ENCODE measurements around the gene PLCXD1. TPM values are rescaled to one million over a fixed set of nuclear protein-coding genes. Genes with fewer than 3 reads are reported as not detected.

The PLCXD1 gene
- total and polyA plus RNA-seq, 9 of the 15 experiments (the other 6 are each of a cell fraction or from before 2014, with no cell fraction given), result 6.0 to 60.2 (median 39.5) TPM

DNA sequence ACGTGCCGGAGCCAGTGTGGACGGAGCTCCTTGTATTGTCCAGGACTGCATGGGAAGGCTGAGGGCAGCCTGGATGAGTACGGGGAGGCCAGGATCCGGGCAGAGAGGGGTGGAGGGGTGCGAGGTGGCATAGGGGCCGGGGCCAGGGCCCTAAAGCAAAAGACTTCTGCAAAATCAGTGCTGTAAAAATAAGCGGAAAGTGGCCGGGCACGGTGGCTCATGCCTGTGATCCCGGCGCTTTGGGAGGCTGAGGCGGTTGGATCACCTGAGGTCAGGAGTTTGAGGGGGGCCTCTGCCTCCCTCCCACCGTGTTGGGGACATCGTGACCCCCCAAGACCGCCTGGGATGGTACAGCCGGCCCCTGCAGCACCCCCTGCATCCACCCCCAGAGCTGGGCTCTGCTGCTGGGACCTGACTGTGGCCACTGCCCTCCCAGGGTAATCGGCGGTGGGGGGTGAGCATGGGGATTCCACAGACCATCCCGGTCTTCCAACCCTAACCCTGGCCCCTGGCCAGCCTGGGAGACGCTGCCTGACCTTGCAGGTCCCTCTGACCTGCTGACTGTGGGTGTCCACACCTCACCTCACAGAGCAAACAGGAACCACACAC lies 23.4 kb upstream of the PLCXD1 start:
- FAIRE-seq (no peak), DNase-seq (ENCODE audit: extremely low read depth in 1 of 4, low spot score in 3 of 4) (no peak), ATAC-seq (no peak)
- H2AFZ ChIP-seq (ENCODE audit: low read depth, low read length), result no peak overlapping the region
- peaks cover 9 to 30% of the 10 kb centered on the region in 2 experiments for H3K4me1 ChIP-seq (replicated peaks in 1 of 2; ENCODE audit: control insufficient read depth in 2 of 2, insufficient read depth in 2 of 2, low read length in 2 of 2)
- no peak overlapping the region for H3K27ac ChIP-seq (ENCODE audit: extremely low read depth, low read depth, low read length)
- no peak overlapping the region for H3K9ac ChIP-seq (ENCODE audit: insufficient read depth in 1 of 2, low read depth in 2 of 2, low read length in 2 of 2)
- H3K9me1 ChIP-seq (ENCODE audit: control insufficient read depth, insufficient read depth, low read length), result no peaks in the 10 kb centered on the region
- H3K9me3 ChIP-seq (replicated peaks; ENCODE audit: control insufficient read depth, insufficient read depth, low read depth, low read length), result no peaks in the 10 kb centered on the region
- no peaks in the 10 kb centered on the region; a peak in 1 of 5 replicates for H3K27me3 ChIP-seq (ENCODE audit: control insufficient read depth in 2 of 2, insufficient read depth in 2 of 2, low read length in 2 of 2)
- intact Hi-C loops (cut with micrococcal nuclease) (no loop called here), in situ Hi-C loops (cut with MboI) (no loop called here)
- H3K4me3 ChIP-seq, result no peak overlapping the region
- H3K36me3 ChIP-seq (ENCODE audit: control insufficient read depth, insufficient read depth, low read length), result no peaks in the 10 kb centered on the region
- WGBS (ENCODE audit: insufficient coverage, low coverage, missing lambda C conversion rate), result 21% methylated on average over 9 of the region's 21 CpGs
- H3K4me2 ChIP-seq (ENCODE audit: insufficient read depth, low read length), result no peak overlapping the region
- no peaks in the 10 kb centered on the region for H3K79me2 ChIP-seq (ENCODE audit: control insufficient read depth, insufficient read depth, low read length)
- BruUV-seq (replicated peaks), result no TSS peak
- ChIA-PET POLR2A (no interaction called here), CTCF (ENCODE audit: low intra/inter-chr PET ratio) (no interaction called here)
- 0 out of 2 replicates have a peak, but pooled peaks cover 5% of the 10 kb centered on the region for H4K20me1 ChIP-seq (replicated peaks; ENCODE audit: control insufficient read depth, insufficient read depth, low read length)
- TF ChIP-seq ZNF12 (CRISPR knock-in tag; IDR thresholded peaks at IDR 0.05), result no peak
- no peak for TF ChIP-seq PHF21A (IDR thresholded peaks at IDR 0.05; ENCODE audit: borderline replicate concordance, low read depth)
- no peak for TF ChIP-seq ZNF165 (CRISPR knock-in tag; IDR thresholded peaks at IDR 0.05; ENCODE audit: borderline replicate concordance)
- TF ChIP-seq ARNT (IDR thresholded peaks at IDR 0.05), result no peak
- TF ChIP-seq KLF6 (CRISPR knock-in tag; IDR thresholded peaks at IDR 0.05; ENCODE audit: borderline replicate concordance), result no peak
- TF ChIP-seq MCM2 (IDR thresholded peaks at IDR 0.05; ENCODE audit: low read depth), result no peak
- no peak for TF ChIP-seq RBFOX2 (IDR thresholded peaks at IDR 0.05; ENCODE audit: low read depth, low read length)
- TF ChIP-seq, protein P1, sequence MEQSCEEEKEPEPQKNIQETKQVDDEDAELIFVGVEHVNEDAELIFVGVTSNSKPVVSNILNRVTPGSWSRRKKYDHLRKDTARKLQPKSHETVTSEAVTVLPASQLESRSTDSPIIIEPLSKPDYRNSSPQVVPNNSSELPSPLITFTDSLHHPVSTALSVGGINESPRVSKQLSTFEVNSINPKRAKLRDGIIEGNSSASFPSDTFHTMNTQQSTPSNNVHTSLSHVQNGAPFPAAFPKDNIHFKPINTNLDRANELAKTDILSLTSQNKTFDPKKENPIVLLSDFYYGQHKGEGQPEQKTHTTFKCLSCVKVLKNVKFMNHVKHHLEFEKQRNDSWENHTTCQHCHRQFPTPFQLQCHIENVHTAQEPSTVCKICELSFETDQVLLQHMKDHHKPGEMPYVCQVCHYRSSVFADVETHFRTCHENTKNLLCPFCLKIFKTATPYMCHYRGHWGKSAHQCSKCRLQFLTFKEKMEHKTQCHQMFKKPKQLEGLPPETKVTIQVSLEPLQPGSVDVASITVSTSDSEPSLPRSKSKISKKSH (CRISPR knock-in tag; IDR thresholded peaks at IDR 0.05), result no peak
- no peak for TF ChIP-seq HIVEP1 (CRISPR knock-in tag; IDR thresholded peaks at IDR 0.05)
- no peak for TF ChIP-seq POLR2G (IDR thresholded peaks at IDR 0.05; ENCODE audit: low read depth, low read length)
- no peak for TF ChIP-seq NELFE (IDR thresholded peaks at IDR 0.05; ENCODE audit: insufficient read depth, insufficient read length)
- no peak for TF ChIP-seq MTF1 (CRISPR knock-in tag; IDR thresholded peaks at IDR 0.05; ENCODE audit: borderline replicate concordance)
- TF ChIP-seq, protein P2, sequence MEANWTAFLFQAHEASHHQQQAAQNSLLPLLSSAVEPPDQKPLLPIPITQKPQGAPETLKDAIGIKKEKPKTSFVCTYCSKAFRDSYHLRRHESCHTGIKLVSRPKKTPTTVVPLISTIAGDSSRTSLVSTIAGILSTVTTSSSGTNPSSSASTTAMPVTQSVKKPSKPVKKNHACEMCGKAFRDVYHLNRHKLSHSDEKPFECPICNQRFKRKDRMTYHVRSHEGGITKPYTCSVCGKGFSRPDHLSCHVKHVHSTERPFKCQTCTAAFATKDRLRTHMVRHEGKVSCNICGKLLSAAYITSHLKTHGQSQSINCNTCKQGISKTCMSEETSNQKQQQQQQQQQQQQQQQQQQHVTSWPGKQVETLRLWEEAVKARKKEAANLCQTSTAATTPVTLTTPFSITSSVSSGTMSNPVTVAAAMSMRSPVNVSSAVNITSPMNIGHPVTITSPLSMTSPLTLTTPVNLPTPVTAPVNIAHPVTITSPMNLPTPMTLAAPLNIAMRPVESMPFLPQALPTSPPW (CRISPR knock-in tag; IDR thresholded peaks at IDR 0.05), result no peak
- TF ChIP-seq, protein P3, sequence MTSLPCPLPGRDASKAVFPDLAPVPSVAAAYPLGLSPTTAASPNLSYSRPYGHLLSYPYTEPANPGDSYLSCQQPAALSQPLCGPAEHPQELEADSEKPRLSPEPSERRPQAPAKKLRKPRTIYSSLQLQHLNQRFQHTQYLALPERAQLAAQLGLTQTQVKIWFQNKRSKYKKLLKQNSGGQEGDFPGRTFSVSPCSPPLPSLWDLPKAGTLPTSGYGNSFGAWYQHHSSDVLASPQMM (CRISPR knock-in tag; IDR thresholded peaks at IDR 0.05), result no peak
- TF ChIP-seq RAD21 (CRISPR knock-in tag; conservative IDR thresholded peaks at IDR 0.05 in 1 of 2, IDR thresholded peaks at IDR 0.05 in 1 of 2), result no peak
- TF ChIP-seq, protein P4, sequence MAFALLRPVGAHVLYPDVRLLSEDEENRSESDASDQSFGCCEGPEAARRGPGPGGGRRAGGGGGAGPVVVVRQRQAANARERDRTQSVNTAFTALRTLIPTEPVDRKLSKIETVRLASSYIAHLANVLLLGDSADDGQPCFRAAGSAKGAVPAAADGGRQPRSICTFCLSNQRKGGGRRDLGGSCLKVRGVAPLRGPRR (CRISPR knock-in tag; IDR thresholded peaks at IDR 0.05), result no peak
